K562 (cell line): Measurements from ENCODE around the gene NUDT2.

ENCODE experiments used
- ZNF212 ChIP-seq: fragments of 450-650 bp; formaldehyde crosslinking; IDR thresholded peaks from 2 replicates; pipeline ENCODE4 v1.4.0; 2020; ENCODE audit warnings: mild to moderate bottlenecking
- TF ChIP-seq, protein P1 (sequence below), 2 experiments: fragments of 450-650 bp; formaldehyde crosslinking in 1 of 2; IDR thresholded peaks; 2 replicates each; pipeline versions ENCODE4 v1.4.0 to v1.6.1; 2014 to 2020; ENCODE audit warnings: mild to moderate bottlenecking in 2 of 2, borderline replicate concordance in 1 of 2, low read depth in 1 of 2

DNA sequence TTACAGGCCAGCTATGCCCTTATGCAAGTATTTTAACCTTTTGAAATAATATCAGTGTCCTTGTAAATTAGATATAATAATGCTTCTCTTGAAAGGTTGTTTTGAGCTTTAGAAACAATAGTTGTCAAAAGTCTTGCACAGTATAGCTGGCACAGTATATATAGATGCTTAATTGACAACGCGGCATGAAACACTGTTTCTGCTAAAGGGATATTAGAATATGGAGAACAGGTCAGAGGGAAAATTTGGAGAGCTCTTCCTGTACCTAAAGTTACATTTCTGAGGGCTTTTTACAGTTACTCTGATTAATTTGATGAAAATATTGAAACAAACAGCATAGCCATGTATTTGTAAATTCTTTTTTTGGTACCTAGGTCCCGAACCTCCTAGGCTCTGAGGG lies 4.5 kb downstream of the NUDT2 start:
- no peak for TF ChIP-seq ZNF212 (CRISPR knock-in tag)
- TF ChIP-seq, protein P1, sequence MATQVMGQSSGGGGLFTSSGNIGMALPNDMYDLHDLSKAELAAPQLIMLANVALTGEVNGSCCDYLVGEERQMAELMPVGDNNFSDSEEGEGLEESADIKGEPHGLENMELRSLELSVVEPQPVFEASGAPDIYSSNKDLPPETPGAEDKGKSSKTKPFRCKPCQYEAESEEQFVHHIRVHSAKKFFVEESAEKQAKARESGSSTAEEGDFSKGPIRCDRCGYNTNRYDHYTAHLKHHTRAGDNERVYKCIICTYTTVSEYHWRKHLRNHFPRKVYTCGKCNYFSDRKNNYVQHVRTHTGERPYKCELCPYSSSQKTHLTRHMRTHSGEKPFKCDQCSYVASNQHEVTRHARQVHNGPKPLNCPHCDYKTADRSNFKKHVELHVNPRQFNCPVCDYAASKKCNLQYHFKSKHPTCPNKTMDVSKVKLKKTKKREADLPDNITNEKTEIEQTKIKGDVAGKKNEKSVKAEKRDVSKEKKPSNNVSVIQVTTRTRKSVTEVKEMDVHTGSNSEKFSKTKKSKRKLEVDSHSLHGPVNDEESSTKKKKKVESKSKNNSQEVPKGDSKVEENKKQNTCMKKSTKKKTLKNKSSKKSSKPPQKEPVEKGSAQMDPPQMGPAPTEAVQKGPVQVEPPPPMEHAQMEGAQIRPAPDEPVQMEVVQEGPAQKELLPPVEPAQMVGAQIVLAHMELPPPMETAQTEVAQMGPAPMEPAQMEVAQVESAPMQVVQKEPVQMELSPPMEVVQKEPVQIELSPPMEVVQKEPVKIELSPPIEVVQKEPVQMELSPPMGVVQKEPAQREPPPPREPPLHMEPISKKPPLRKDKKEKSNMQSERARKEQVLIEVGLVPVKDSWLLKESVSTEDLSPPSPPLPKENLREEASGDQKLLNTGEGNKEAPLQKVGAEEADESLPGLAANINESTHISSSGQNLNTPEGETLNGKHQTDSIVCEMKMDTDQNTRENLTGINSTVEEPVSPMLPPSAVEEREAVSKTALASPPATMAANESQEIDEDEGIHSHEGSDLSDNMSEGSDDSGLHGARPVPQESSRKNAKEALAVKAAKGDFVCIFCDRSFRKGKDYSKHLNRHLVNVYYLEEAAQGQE (IDR thresholded peaks at IDR 0.05; ENCODE audit: borderline replicate concordance), result no peak
- TF ChIP-seq, protein P1 (CRISPR knock-in tag; IDR thresholded peaks at IDR 0.05; ENCODE audit: low read depth), result no peak
